GM19395 (cell line): ENCODE measurements around the gene CEP83.

Experiments used
- ATAC-seq: cut with Tn5 transposase; IDR thresholded peaks from one replicate; pipeline ENCODE4 v1.9.1; 2021; ENCODE audit warnings: mild to moderate bottlenecking, moderate library complexity; ENCODE audit not compliant: unreplicated experiment

CEP83 gene

GRCh38 chr12:94312378-94312777, 147.3 kb downstream of the CEP83 start:
- no peak for ATAC-seq

- peak; percentile 77 for ATAC-seq
These were observed 150.3 kb downstream of the CEP83 start for GRCh38 chr12:94309373-94309772.

- ATAC-seq, result no peak
These were observed 151.1 kb downstream of the CEP83 start for GRCh38 chr12:94308612-94309011.

- peak; percentile 63 for ATAC-seq
These were observed 154.3 kb downstream of the CEP83 start for GRCh38 chr12:94305130-94305957.

- no peak for ATAC-seq
These were observed 155.1 kb downstream of the CEP83 start for GRCh38 chr12:94304566-94305061.

GRCh38 chr12:94304012-94304411, 155.7 kb downstream of the CEP83 start:
- no peak for ATAC-seq

- ATAC-seq, result no peak
These were observed 159.8 kb downstream of the CEP83 start for GRCh38 chr12:94299846-94300245.

GRCh38 chr12:94297876-94298505, 161.7 kb downstream of the CEP83 start:
- no peak for ATAC-seq

- no peak for ATAC-seq
These were observed 162.5 kb downstream of the CEP83 start for GRCh38 chr12:94297096-94297699.

- no peak for ATAC-seq
These were observed 169.3 kb downstream of the CEP83 start for GRCh38 chr12:94290353-94290752.

GRCh38 chr12:94289461-94290312, 170.0 kb downstream of the CEP83 start:
- no peak for ATAC-seq

GRCh38 chr12:94287245-94287628, 172.4 kb downstream of the CEP83 start:
- ATAC-seq, result no peak

- ATAC-seq, result no peak
These were observed 173.0 kb downstream of the CEP83 start for GRCh38 chr12:94286583-94287244.

- ATAC-seq, result no peak
These were observed 173.6 kb downstream of the CEP83 start for GRCh38 chr12:94285943-94286582.

- ATAC-seq, result no peak
These were observed 174.8 kb downstream of the CEP83 start for GRCh38 chr12:94284859-94285258.

- ATAC-seq, result no peak
These were observed 175.6 kb downstream of the CEP83 start for GRCh38 chr12:94284046-94284445.

GRCh38 chr12:94282675-94283074, 177.0 kb downstream of the CEP83 start:
- no peak for ATAC-seq

- no peak for ATAC-seq
These were observed 179.6 kb downstream of the CEP83 start for GRCh38 chr12:94280063-94280462.

- no peak for ATAC-seq
These were observed 182.2 kb downstream of the CEP83 start for GRCh38 chr12:94277426-94278000.

GRCh38 chr12:94276725-94277124, 182.9 kb downstream of the CEP83 start:
- ATAC-seq, result no peak
